ENCODE data around the gene UCP2.

UCP2 gene, protein sequence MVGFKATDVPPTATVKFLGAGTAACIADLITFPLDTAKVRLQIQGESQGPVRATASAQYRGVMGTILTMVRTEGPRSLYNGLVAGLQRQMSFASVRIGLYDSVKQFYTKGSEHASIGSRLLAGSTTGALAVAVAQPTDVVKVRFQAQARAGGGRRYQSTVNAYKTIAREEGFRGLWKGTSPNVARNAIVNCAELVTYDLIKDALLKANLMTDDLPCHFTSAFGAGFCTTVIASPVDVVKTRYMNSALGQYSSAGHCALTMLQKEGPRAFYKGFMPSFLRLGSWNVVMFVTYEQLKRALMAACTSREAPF

DNA sequence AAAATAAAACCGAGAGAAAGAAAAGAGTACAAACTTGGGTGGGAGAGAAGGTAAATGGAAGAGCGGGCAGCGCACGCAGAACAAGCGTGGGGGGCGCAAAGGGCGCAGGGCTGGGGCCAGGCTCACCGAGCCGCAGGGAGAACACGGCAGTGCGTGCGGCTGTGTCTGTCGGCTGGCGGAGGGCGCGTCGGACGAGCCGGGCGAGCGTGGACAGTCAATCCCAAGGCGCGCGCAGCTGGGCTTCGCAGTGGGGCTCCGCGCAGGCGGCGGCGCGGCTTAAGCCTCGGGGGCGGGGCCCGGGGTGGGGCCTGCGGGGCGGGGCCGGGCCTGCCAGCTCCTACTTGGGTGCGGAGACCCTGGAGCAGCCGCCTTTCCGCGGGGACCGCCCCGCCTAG is at the start of gene UCP2:
UCP2 (minus strand) TSS at position 249 of the 395 bp plus-strand sequence. CDS start 4,465 bp downstream, outside the sequence.
- Histone ChIP-seq H3K9ac (ENCODE audit: low read length) (peak within 1 kb of the TSS; percentile 72), H3K36me3 (ENCODE audit: control insufficient read depth, insufficient read depth, low read length) (peaks cover 11% of the 10 kb centered on the region)

DNA sequence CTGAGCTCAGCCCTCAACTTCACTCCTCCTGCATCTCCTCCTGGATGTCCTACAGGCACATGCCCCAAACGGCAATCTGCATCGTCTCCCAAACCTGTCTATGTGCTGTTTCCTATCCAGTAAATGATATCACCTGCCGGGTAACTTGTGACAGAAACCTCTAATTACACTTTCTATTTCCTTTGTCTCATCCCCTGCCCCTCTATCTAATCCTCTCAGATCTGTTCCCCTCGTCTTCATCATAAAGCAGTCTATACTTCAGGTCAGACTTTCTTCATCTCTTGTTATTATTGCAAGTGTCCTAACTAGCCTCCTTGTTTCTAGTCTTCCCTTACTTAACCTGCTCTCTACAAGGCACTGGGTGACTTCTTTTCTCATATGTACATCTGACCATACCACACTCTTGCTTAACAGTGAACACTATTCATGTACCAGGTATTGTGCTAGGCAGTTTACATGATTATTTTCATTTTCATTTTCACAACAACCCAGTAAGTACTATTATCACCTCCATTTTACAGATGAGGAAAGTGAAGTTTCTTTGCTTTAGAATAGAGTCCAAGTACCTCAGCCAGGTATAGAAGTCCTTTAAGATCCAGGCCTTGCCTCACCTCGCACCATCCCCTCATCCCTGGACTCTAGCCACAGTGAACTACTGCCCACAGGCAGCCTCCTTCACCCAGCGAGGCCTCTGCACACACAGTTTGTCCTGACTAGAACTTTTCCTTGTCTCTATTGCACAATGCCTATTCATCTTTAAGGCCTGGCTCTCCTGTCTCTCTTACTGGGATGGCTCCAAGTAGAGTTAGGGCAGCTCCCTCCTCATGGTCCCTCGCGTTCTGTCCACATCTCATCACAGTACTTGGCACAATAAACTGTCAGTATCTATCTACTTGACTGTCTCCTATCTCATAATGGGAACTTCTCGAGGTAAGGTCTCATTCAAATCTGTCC is 48.4 kb upstream of the UCP2 start:
- no peaks in the 10 kb centered on the region for H3K4me1 ChIP-seq (ENCODE audit: control insufficient read depth, insufficient read depth, low read length)
- no peak overlapping the region for H3K4me3 ChIP-seq (ENCODE audit: low read length)
- no peak overlapping the region for H3K27ac ChIP-seq (ENCODE audit: low read depth, low read length)
- H3K9ac ChIP-seq (ENCODE audit: low read length) = no peak overlapping the region
- H3K27me3 ChIP-seq (ENCODE audit: control insufficient read depth, insufficient read depth, low read length) = no peaks in the 10 kb centered on the region
- H3K36me3 ChIP-seq (ENCODE audit: control insufficient read depth, insufficient read depth, low read length) = peaks cover 16% of the 10 kb centered on the region

More for the DNA sequence above, at the start of gene UCP2:
- Histone ChIP-seq H3K27me3 (ENCODE audit: control insufficient read depth, insufficient read depth, low read length) (no peaks in the 10 kb centered on the region), H3K4me3 (ENCODE audit: low read length) (peak within 1 kb of the TSS; percentile 83), H3K27ac (ENCODE audit: low read depth, low read length) (peak within 1 kb of the TSS; percentile 80), H3K4me1 (ENCODE audit: control insufficient read depth, insufficient read depth, low read length) (no peaks in the 10 kb centered on the region)

DNA sequence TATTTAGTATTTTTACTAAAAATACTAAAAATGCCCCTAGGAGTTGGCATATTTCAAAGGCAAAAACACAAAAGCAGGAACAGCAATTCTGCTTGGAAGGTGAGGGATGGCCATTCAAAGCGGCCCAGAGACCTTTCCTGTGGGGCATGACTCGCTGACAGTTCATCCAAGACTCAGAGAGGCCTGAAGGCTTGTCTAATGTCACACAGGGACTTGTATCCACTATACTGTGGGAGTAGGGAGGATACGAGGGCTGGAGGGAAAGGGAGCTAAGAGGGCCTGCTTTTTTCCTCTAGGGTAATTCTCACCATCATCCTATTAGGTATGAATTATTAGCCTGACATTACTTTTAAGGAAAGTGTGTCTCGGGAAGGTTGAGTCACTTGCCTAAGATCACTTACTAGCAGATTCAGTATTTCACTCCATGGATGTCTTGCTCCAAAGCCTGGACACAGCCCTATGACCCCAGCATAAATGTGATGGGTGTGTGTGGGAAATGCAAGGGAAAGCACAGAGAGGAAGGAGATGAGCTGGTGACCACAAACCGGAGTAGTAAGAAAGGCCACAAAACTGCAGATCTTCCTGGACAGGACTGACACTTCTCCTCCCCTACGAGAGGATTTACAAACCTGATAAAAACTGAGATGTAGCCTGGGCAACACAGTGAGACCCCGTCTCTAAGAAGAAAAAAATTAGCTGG is 43.0 kb upstream of the UCP2 start:
- H3K4me3 ChIP-seq (ENCODE audit: low read length) = no peak overlapping the region
- H3K27me3 ChIP-seq (ENCODE audit: control insufficient read depth, insufficient read depth, low read length) = no peaks in the 10 kb centered on the region
- H3K36me3 ChIP-seq (ENCODE audit: control insufficient read depth, insufficient read depth, low read length) = peaks cover 6% of the 10 kb centered on the region
- H3K4me1 ChIP-seq (ENCODE audit: control insufficient read depth, insufficient read depth, low read length) = no peaks in the 10 kb centered on the region
- H3K9ac ChIP-seq (ENCODE audit: low read length) = no peak overlapping the region
- H3K27ac ChIP-seq (ENCODE audit: low read depth, low read length) = no peak overlapping the region

DNA sequence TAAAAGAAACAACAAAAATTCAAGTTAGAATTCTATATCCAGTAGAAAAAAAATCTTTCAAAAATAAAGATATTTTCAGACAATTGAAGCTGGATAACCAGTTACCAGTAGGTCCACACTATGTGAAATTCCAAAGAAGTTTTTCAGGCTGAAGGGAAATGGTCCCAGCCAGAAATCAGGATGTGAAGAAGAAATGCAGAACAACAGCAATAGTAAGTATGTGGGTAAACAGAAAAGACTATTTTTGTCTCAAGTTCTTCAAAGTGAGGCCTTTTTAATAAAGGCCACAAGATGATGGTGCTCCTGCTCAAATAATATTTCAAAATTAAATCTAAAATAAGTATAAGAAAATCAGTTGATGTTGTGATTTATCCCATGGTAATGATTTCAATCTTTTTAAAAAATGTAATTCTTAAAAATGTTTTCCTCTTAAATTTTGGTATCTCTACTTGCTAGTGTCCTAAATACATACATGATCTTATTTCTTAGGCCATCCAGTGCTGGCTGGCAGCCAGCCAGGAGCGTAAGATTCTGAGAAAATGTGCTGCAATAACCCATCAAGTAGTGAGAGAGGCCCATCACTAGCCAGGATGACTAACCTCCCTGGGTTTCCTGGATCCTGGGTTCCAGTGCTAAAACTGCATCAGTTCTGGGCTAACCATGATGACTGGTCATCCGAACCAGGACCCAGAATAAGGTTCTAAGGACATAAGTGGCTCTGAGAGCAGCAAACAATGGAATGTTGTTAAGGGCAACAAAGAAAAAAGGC is 41.8 kb upstream of the UCP2 start:
- peaks cover 1% of the 10 kb centered on the region for H3K36me3 ChIP-seq (ENCODE audit: control insufficient read depth, insufficient read depth, low read length)
- H3K27me3 ChIP-seq (ENCODE audit: control insufficient read depth, insufficient read depth, low read length) = no peaks in the 10 kb centered on the region
- H3K4me3 ChIP-seq (ENCODE audit: low read length) = no peak overlapping the region
- no peak overlapping the region for H3K9ac ChIP-seq (ENCODE audit: low read length)
- H3K4me1 ChIP-seq (ENCODE audit: control insufficient read depth, insufficient read depth, low read length) = no peaks in the 10 kb centered on the region
- peak overlapping the region; percentile 3 for H3K27ac ChIP-seq (ENCODE audit: low read depth, low read length)

DNA sequence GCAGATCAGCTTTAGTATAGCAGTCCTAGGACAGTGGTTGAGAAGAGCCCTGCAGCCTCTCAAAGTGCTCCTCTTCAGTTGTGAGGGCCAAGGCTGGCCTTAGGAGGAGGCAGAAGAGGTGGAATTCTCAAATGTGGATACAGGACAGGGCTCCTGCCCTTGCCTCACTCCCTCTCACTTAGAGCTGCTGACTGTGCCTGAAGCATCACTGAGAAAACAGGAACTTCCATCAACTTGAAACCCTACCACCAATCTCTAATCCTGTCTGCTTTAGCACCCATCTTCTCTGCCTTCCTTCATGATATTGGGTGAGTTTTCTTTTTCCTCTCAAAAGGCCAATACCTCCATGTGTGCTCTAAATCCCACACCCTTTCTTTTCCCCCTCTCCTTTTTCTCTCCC is 40.6 kb upstream of the UCP2 start:
- H3K27ac ChIP-seq (ENCODE audit: low read depth, low read length) = no peak overlapping the region
- no peaks in the 10 kb centered on the region for H3K36me3 ChIP-seq (ENCODE audit: control insufficient read depth, insufficient read depth, low read length)
- no peaks in the 10 kb centered on the region for H3K27me3 ChIP-seq (ENCODE audit: control insufficient read depth, insufficient read depth, low read length)
- peaks cover 11% of the 10 kb centered on the region for H3K4me1 ChIP-seq (ENCODE audit: control insufficient read depth, insufficient read depth, low read length)
- H3K4me3 ChIP-seq (ENCODE audit: low read length) = no peak overlapping the region
- H3K9ac ChIP-seq (ENCODE audit: low read length) = no peak overlapping the region

DNA sequence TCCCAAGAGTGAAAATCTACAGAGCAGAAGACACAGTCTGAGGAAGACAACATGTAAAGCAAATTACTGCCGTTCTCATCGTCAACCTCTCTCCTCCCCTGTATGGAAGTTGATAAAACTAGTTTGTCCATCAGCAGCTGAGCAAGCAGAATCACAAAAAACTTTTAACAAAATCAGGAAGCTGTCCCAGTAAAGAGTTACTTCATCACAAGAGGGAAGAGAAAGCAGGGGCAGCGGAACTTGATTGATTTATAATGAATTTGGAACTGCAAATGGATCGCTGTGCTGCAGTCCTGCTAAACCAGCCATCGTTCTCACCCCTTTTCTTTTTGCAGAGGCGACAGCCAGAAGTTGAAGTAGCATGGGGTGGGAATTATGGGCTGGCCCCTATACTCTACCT is 39.9 kb upstream of the UCP2 start:
- Histone ChIP-seq H3K27ac (ENCODE audit: low read depth, low read length) (no peak overlapping the region), H3K9ac (ENCODE audit: low read length) (no peak overlapping the region), H3K4me3 (ENCODE audit: low read length) (no peak overlapping the region), H3K36me3 (ENCODE audit: control insufficient read depth, insufficient read depth, low read length) (no peaks in the 10 kb centered on the region), H3K4me1 (ENCODE audit: control insufficient read depth, insufficient read depth, low read length) (peaks cover 14% of the 10 kb centered on the region), H3K27me3 (ENCODE audit: control insufficient read depth, insufficient read depth, low read length) (no peaks in the 10 kb centered on the region)

DNA sequence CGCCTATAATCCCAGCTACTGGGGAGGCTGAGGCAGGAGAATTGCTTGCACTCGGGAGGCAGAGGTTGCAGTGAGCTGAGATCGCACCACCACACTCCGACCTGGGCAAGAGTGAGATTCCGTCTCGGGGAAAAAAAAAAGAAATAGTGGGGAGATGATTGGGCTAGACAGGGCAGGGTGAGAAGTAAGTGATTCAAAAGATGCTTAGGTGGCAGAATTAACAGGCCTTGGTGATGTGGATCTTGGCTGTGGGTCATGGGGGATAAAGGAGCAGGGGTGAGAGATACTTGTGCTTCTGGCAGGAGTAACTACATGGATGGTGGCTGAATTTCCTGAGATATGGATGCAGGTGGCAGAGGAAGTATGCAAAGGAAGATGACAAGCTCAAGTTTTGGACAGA is 39.4 kb upstream of the UCP2 start:
- no peak overlapping the region for H3K9ac ChIP-seq (ENCODE audit: low read length)
- peaks cover 14% of the 10 kb centered on the region for H3K4me1 ChIP-seq (ENCODE audit: control insufficient read depth, insufficient read depth, low read length)
- H3K27ac ChIP-seq (ENCODE audit: low read depth, low read length) = no peak overlapping the region
- H3K27me3 ChIP-seq (ENCODE audit: control insufficient read depth, insufficient read depth, low read length) = no peaks in the 10 kb centered on the region
- no peak overlapping the region for H3K4me3 ChIP-seq (ENCODE audit: low read length)
- no peaks in the 10 kb centered on the region for H3K36me3 ChIP-seq (ENCODE audit: control insufficient read depth, insufficient read depth, low read length)

DNA sequence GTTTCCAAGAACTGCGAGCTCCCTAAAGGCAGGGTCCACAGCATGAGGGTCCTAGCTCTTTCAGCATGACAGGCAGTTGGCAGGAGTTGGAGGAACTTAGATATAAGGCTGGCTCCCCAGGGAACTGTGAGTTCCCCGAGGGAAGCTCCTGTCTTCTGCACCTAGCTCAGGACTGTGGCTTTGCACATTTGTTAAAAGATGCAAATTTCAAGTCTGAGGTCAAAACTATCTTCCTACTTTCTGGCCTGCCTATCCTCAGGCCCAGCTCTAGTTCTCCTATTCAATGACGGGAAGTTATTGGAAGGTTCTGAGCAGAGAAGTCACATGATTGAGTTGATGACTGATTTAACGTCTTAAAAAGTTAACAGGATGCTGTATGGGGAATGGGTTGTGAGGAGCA is 37.9 kb upstream of the UCP2 start:
- H3K4me3 ChIP-seq (ENCODE audit: low read length) = no peak overlapping the region
- H3K9ac ChIP-seq (ENCODE audit: low read length) = no peak overlapping the region
- no peak overlapping the region for H3K27ac ChIP-seq (ENCODE audit: low read depth, low read length)
- H3K4me1 ChIP-seq (ENCODE audit: control insufficient read depth, insufficient read depth, low read length) = peaks cover 14% of the 10 kb centered on the region
- no peaks in the 10 kb centered on the region for H3K36me3 ChIP-seq (ENCODE audit: control insufficient read depth, insufficient read depth, low read length)
- no peaks in the 10 kb centered on the region for H3K27me3 ChIP-seq (ENCODE audit: control insufficient read depth, insufficient read depth, low read length)

DNA sequence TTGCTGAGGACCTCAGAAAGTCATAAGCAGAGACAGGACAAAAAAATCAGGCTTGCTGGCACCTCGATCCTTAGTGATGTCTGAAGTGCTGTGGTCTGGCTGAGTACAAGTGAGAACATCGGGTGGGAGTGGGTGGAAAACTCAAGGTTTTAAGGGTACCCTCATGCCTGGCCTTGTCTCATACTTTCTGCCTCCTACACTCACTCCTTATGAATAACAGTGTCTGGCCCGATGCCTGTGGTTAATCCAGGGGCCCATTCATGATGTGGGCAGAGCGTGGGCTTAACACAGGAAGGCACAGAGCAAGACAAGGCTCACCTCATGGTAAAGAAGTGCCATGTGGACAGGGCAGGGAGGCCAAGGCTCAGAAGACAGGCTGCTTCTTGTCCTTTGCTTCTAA is 37.2 kb upstream of the UCP2 start:
- Histone ChIP-seq H3K36me3 (ENCODE audit: control insufficient read depth, insufficient read depth, low read length) (no peaks in the 10 kb centered on the region), H3K4me3 (ENCODE audit: low read length) (no peak overlapping the region), H3K9ac (ENCODE audit: low read length) (no peak overlapping the region), H3K4me1 (ENCODE audit: control insufficient read depth, insufficient read depth, low read length) (peaks cover 14% of the 10 kb centered on the region), H3K27me3 (ENCODE audit: control insufficient read depth, insufficient read depth, low read length) (no peaks in the 10 kb centered on the region), H3K27ac (ENCODE audit: low read depth, low read length) (no peak overlapping the region)

DNA sequence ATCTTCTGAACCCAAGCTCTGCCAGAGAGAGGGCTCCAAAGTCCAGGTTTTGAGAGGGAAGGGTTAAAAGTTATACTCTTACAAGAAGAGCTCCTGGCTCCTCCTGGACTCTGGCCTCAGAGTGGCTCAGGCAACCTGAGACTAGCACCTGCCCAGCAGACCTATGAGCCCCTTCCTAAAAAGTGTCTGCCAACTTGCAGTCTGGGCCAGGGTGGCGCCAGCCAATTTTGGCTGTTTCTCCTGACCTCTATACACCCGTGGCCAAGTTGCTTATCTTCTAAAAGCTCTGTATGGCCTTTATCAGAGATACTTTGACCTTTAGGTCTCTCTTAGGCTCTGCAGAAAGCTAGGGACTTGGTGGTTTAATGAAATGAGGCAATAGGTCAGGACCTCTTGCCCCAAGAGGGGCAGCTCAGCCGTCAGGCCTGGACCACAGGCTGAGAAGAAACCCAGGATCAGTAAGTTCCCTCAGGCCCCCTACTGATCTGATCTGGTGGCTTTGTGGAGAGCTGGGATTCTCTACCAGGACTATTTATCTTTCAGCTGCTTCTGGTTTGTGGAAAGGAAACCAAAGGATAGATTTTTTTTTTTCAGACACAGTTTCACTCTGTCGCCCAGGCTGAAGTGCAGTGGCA is 36.6 kb upstream of the UCP2 start:
- H3K27ac ChIP-seq (ENCODE audit: low read depth, low read length) = peak overlapping the region; percentile 68
- no peak overlapping the region for H3K4me3 ChIP-seq (ENCODE audit: low read length)
- no peak overlapping the region for H3K9ac ChIP-seq (ENCODE audit: low read length)

DNA sequence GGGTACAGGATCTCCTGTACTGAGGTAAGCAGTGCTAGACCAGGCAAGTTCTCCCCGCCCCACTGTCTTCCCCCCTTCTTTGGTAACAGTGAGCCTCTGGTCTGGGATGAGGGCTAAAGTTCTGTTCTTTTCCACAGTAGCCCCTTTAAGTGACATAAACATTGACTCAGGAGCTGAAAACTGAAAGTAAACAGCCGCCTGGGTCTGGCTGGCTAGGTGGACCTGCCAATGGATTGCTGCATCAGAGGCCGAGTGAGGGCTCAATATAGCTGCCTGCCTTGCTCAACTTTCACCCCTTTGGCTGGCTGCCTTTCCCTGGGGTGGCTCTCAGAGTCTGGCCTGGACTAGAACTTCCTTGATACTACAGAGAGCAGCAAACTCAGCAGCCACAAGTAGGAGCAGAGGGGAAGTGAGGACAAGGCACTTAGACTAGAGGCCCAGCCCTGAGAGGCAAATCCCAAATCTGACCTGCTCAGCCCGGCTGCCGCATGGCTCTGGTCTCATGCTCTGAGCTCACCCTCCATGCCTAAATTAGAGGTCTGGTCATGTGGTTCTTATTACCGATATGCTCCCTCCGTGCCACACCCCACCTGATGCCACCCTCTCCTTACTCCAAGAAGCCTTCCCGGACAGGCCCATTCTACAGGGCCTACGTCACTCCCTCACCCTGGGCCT is 35.8 kb upstream of the UCP2 start:
- H3K27ac ChIP-seq (ENCODE audit: low read depth, low read length) = peak overlapping the region; percentile 68
- H3K36me3 ChIP-seq (ENCODE audit: control insufficient read depth, insufficient read depth, low read length) = no peaks in the 10 kb centered on the region
- H3K4me1 ChIP-seq (ENCODE audit: control insufficient read depth, insufficient read depth, low read length) = peaks cover 14% of the 10 kb centered on the region
- H3K4me3 ChIP-seq (ENCODE audit: low read length) = no peak overlapping the region
- H3K9ac ChIP-seq (ENCODE audit: low read length) = no peak overlapping the region
- no peaks in the 10 kb centered on the region for H3K27me3 ChIP-seq (ENCODE audit: control insufficient read depth, insufficient read depth, low read length)

More for the DNA sequence above, 36.6 kb upstream of the UCP2 start:
- H3K27me3 ChIP-seq (ENCODE audit: control insufficient read depth, insufficient read depth, low read length) = no peaks in the 10 kb centered on the region
- H3K4me1 ChIP-seq (ENCODE audit: control insufficient read depth, insufficient read depth, low read length) = peaks cover 14% of the 10 kb centered on the region
- no peaks in the 10 kb centered on the region for H3K36me3 ChIP-seq (ENCODE audit: control insufficient read depth, insufficient read depth, low read length)

Measured in rectal smooth muscle tissue (tissue), 1 donor.